ENCODE results near the gene SDHAF4.
"Not testable (repeated sequence)": the region's sequence is repeated elsewhere in the genome, so short reads cannot be mapped to it uniquely, and the experiment has no call there.

Gene SDHAF4

DNA sequence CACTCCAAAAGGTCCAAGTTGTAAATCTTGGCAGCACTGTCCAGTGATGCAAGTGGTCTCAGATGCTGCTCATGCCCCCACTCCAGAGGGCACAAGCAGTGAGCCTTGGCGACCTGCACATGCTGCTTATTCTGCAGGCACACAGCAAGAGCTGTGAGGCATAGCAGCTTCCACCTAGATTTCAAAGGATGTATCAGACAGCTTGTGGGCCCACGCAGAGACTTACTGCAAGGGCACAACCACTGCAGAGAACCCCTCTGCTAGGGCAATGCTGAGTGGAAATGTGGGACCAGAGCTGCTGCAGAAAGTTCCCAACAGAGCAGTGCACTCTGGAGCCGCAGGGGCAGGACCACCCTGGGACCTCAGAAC, 26.4 kb downstream of the SDHAF4 start:
- no peak for DNase-seq

DNA sequence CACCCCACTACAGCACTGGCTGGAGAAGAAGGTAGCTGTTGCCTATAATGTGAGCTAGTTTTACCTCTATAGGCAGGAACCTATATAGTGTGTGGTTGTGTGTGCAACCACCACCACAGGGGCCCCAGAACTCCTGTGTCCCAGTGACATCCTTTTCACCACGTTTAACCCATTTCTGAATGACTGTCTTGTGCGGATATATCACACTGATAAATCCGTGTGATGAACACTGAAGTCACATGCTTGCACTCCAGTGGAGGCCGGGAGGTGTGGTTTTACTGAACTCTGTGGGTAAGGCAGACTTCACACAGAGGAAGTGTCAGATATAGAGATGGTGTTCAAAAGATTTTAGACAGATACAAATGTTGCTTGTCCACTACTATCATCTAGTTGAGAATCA, 32.5 kb downstream of the SDHAF4 start:
- DNase-seq: no peak

DNA sequence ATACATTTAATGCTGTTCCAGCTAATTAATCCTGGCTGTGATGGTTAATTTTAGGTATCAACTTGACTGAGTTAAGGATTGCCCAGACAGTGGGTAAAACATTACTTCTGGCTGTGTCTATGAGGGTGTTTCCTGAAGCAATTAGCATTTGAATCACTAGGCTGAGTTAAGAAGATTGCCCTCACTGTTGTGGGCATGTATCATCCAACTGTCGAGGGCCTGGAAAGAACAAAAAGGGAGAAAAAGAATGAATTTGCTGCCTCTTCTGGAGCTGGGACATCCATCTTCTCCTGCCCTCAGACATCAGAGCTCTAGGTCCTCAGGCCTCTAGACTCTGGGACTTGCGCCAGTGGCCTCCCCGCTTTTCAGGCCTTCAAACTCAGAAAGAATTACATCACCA, 34.3 kb downstream of the SDHAF4 start:
- no peak for DNase-seq

DNA sequence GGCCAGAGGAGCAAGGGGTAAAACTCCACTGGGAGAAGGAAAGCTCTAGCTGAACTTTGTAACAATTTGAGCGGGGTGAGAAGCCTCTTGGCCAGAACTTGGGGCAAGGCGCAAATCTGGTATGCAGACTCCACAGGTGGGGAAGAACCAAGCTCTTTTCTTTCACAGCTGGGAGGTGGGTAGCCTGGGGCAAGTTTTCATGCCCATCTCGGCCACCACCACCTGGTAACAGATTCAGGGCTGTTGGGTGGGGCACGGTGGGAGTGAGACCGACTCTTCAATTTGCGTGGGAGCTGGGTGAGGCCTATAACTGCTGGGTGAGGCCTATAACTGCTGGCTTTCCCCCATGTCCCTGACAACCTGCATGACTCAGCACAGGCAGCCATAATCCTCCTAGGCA, 37.5 kb downstream of the SDHAF4 start:
- no peak for DNase-seq

DNA sequence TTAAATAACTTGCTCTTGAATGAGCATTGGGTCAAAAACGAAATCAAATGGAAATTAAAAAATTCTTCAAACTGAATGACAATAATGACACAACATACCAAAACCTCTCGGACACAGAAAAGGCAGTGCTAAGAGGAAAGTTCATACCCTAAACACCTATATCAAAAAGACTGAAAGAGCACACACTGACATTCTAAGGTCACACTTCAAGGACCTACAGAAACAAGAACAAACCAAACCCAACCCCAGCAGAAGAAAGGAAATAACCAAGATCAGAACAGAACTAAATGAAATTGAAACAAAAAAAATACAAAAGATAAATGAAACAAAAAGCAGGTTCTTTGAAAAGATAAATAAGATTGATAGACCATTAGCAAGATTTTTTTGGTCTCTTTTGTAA, 40.6 kb downstream of the SDHAF4 start:
- DNase-seq: not testable (repeated sequence)

DNA sequence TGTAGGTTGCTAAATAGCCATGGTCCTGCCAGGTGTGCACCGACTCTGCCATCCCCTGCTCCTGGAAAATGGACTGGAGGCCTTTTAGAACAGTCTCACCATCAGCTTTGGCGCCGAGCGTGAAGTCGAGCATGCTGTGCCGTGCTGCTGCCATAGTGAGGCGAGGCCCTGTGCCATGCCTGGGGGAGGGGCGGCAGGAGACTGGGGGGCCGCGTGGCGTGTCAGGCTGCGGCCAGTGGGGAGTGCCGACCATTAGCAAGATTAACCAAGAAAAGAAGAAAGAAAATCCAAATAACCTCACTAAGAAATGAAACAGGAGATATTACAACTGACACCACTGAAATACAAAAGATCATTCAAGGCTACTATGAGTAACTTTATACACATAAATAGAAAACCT, 42.5 kb downstream of the SDHAF4 start:
- DNase-seq: not testable (repeated sequence)

DNA sequence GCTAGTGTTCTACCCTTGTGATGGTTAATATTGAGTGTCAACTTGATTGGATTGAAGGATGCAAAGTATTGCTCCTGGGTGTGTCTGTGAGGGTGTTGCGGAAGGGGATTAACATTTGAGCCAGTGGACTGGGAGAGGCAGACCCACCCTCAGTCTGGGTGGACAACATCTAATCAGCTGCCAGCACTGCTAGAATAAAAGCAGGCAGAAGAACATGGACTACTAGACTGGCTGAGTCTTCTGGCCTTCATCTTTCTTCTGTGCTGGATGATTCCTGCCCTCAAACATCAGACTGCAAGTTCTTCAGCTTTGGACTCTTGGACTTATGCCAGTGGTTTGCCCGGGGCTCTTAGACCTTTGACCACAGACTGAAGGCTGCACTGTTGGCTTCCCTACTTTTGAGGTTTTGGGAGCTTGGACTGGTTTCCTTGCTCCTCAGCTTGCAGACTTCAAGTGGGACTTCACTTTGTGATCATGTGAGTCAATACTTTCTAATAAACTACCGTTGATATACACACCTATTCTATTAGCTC, 50.1 kb downstream of the SDHAF4 start:
- DNase-seq: no peak

DNA sequence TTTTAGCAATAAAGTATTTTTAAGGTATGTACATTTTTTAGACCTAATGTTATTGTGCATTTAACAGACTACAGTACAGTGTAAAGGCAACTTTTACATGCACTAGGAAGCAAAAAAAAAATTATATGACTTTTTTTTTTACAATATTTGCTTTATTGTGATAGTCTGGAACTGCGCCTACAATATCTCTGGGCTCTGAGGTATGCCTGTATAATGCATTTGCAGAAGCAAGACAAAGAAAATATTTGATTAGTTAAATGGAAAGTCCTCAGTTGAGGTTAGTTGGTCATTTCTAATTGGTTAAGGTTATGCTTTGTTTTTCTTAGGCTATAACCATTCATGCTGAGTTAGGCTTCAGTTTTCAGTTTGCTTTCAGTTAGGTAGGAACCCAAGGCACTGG, 54.0 kb downstream of the SDHAF4 start:
- DNase-seq: no peak

DNA sequence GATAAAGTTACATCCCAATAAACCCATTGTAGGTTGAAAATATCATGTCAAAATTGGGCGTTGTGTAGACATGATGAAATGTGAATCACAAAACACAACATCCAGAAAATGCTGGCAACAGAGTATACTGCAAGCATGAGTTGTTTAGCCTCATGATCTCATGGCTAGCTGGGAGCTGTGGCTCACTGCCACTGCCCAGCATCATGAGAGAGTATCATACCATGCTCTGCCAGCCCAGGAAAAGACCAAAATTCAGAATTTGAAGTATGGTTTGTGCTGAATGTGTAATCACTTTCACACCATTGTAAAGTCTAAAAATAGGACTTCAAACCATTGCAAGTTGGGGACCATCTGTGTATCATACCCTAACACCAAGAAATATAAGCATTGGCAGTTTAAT, 55.7 kb downstream of the SDHAF4 start:
- DNase-seq: no peak

DNA sequence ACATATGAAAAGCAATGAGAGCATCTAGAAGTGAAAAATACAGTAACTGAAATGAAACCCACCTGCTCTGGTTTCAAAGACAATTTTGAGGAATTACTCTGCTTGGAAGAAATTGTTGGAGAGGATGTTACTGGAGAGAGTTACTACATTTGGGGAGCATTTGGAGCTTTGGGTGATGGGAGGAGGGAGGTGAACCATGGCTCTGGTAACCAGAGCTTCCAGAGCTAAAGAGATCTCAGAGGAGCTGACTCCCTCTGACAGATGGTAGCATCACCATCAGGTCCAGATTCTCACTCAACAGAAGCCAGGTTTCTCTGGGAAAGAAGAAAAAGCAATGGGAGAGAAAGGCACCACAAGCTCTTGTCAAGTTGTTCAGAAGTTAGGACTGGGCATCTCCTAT, 58.7 kb downstream of the SDHAF4 start:
- no peak for DNase-seq

DNA sequence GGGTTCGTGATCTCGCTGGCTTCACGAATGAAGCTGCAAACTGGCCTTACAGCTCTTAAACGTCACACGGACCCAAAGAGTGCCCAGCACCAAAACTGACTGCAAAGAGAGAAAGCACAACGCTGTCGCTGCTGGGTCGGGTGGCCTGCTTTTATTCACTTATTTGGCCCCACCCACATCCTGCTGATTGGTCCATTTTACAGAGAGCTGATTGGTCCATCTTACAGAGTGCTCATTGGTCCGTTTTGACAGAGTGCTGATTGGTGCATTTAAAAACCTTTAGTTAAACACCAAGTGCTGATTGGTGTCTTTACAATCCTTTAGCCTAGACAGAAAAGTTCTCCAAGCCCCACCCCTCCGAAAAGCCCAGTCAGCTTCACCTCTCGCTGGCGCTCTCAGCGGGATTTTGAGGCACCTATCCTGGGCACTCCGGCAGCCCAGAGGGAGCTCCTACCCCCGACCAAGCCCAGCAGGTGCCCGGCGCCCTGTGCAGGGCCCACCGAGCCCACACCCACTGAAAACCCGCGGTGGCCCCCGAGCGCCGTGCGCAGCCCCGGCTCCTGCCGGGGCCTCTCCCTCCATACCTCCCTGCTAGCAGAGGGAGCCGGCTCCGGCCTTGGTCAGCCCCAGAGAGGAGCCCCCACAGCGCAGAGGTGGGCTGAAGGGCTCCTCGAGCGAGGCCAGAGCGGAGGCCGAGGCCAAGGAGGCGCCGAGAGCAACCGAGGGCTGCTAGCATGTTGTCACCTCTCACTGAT, 60.9 kb downstream of the SDHAF4 start:
- DNase-seq: no peak

DNA sequence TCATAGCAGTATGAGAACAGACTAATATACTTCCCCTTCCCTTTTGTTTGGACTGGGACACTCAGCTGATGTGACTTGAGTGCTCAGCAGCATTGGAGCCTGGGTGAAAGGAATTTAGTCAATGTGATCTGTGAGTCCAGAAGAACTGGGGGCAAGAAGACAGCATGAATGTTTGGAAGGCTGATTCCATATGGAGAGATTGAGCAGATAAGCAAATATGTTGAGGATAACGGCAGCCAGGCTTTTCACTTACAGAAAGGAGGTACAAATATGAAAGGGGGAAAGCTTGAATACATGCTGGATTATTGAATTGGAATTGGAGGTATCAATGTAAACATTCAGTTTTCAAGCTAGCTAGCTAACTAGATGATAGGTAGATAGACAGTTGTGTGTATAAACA, 63.2 kb downstream of the SDHAF4 start:
- DNase-seq: no peak

DNA sequence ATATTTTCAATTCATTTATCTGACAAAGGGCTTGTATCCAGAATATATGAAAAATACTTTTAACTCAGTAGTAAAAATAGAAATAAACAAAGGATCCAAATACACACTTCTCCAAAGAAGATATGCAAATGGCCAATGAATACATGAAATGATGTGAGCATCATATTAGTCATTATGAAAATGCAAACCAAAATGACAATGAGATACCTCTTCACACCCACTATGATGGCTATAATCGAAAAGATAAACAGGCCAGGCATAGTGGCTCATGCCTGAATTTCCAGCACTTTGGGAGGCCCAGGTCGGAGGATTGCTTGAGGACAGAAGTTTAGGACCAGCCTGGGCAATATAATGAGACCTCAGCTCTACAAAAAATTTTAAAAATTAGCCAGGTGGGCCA, 67.1 kb downstream of the SDHAF4 start:
- DNase-seq: no peak

DNA sequence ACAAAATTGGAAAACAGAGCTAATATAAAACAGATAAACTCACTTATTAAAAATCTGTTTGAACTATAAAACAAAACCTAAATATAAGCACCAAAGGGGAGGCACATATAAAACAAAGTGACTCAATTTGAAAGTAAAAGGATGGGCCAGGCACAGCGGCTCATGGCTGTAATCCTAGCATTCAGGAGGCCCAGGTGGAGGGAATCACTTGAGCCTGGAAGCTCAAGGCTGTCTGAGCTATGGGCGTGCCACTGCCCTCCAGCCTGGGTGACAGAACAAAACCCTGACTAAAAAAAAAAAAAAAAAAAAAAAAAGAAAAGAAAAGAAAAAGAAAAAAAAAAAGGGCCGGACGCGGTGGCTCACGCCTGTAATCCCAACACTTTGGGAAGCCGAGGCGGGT, 69.9 kb downstream of the SDHAF4 start:
- no peak for DNase-seq

DNA sequence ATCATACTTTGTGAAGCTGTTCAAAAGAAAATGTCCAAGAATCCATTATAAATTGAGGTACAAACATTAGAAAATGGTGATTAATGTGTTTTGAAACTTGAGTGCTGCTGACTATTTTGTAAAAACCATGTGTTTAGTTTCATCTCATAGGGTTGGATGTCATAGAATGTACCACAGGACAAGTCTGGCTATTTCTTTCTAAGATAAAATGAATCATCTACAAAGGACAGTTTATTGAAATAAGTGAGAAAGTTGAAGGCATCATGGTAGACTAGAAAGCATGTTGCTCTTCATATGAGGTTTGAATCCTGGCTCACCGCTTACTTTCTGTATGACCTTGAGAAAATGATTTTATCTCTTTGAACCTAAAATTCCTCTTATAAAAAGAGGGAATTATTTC, 71.7 kb downstream of the SDHAF4 start:
- DNase-seq: no peak

Data from NCI-H187 (cell line).